Measurements from ENCODE around the gene PDGFD.

The PDGFD gene

GRCh38 chr11:104092744-104093143 is 71.2 kb downstream of the PDGFD start:
- DNase-seq: no peak

GRCh38 chr11:104091281-104092096 is 72.5 kb downstream of the PDGFD start:
- DNase-seq: peak; percentile 19

DNA sequence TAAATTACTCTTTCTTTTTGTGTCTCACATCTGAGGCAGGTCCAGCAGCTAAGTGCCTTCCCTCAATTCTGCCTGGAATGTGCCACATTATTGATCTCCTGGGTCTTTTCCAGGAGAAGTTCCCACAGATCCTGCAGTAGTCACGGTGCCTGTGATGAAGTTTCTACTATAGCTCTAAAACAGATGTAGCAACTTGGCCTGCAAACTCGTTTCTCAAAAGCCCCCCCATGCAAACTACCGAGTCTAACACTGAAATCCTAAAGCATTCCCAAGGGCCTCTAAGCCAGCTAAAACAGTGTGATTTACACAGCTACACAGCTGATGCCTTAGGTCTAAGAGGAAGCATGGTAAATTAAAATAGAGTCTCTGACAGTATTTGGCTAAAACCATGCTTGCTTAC is 73.2 kb downstream of the PDGFD start:
- DNase-seq: no peak

- no peak for DNase-seq
These were observed 74.5 kb downstream of the PDGFD start for GRCh38 chr11:104089481-104089880.

- no peak for DNase-seq
These were observed 77.3 kb downstream of the PDGFD start for GRCh38 chr11:104086621-104087020.

DNA sequence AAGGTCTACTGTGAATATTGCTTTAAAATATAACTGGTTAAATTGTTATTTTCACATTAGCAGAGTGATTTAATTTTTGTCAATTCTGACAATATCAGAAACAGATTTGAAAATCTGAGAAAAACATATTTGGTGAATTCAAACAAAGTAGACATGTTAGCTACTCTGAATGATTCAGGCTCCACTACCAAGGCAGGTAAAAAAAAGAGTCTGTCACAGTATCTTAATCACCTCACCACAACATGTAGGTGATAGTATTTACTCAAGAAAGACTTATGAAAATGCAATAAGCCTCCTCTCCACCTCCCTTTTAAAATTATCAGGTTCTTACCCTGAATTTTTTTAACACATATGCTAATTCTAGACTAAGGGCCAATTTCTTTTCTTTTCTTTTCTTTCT is 85.0 kb downstream of the PDGFD start:
- no peak for DNase-seq

GRCh38 chr11:104078245-104078644 is 85.7 kb downstream of the PDGFD start:
- no peak for DNase-seq

GRCh38 chr11:104076455-104076854 is 87.5 kb downstream of the PDGFD start:
- DNase-seq: no peak

- DNase-seq: no peak
These were observed 88.2 kb downstream of the PDGFD start for GRCh38 chr11:104075706-104076105.

DNA sequence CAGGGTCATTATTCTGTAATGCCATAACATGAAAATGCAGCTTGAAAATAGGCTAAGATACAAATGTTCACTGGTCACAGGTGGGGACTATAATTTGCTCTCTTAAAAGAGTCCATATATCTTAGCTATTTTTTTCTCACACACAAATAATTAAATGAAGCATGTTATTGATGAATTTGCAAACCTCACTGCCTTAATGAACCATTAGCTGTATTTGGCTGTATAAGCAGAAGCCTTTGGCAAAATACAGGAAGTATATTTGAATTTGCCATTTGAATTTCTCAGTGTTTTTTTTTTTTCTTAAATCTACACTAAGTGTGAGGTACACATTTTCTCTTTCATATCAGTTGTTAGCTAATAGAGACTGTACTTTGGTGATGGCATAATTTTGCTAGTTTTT is 88.9 kb downstream of the PDGFD start:
- DNase-seq: no peak

DNA sequence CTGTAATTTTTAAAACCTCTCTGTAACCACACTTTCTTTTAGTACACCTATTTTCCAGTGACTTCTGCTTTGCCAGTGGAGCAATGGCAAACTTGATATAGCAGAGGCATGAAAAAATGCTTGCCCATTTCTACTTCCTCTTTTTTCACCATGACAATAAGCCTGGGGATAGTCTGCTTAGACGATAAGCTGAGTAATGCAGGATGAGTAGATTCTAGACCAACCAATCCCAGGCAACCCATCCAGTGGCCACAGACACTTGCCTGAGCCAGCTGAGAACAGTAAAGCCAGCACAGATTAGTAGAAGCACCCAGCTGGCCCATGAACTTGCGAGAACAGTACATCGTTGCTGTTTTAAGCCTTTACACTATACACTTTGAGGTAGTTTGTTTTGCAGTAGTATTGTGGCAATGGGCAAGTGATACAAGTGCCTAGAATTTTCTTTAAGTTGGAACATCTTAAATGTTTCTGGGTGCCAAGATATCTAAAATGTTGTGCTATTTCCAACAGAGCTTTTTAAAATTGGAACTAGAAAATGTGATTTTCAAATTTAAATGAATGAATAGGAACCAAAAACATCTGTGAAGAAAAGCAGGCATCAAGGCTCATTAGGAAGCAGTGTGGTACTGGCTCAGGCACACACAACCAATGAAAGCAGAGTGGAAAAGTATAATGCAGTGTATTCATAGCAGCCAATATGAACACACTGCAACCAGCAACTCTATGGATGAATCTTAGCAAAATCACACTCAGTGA is 89.8 kb downstream of the PDGFD start:
- DNase-seq: peak; percentile 80

- no peak for DNase-seq
These were observed 96.4 kb downstream of the PDGFD start for GRCh38 chr11:104067534-104067933.

DNA sequence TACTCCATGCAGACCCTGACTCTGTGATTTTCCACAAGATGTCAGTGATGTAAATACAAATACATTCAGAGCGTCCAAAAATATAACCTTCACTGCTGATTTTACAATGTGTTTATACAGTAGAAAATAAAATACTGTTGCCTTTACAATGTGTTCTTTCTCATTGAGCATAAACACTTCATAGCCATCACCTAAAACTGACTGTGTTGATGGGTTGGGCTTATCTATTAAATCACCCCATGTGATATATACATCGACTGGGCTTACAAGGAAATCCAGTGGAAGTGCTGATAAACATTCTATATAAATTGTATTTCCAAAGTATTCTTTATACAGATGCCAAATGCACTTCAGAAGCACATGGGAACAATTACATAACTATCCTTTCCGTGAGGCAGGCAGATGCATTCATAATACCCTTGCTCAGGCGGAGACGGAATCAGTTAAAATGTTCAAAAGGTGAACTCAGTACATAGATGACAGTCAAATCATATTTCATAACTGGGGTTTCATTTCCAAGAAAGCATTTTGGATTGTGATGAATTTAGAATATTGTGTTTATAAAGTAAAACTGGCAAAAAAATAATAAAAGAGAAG is 99.8 kb downstream of the PDGFD start:
- no peak for DNase-seq

GRCh38 chr11:104061853-104062521 is 102.0 kb downstream of the PDGFD start:
- DNase-seq: peak; percentile 52

GRCh38 chr11:104060820-104061219 is 103.1 kb downstream of the PDGFD start:
- DNase-seq: no peak

- DNase-seq: no peak
These were observed 103.7 kb downstream of the PDGFD start for GRCh38 chr11:104060004-104060794.

DNA sequence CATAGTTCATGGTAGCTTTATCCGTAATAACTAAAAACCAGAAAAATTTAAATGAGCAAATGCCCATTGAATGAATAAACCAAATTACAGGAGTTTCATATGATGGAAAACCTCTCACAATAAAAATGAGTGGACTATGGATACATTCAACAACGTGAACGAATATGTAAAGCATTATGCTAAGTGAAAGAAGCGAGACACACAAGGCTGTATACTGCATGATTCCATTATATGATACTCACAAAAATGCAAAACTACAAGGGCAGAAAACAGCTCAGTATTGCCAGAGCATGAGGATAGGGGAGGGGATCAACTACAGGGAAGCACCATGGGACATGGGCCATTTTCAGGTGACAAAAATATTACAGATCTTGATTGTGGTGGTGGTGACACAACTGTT is 105.3 kb downstream of the PDGFD start:
- no peak for DNase-seq

GRCh38 chr11:104057908-104058307 is 106.0 kb downstream of the PDGFD start:
- no peak for DNase-seq

GRCh38 chr11:104055596-104055995 is 108.4 kb downstream of the PDGFD start:
- no peak for DNase-seq

DNA sequence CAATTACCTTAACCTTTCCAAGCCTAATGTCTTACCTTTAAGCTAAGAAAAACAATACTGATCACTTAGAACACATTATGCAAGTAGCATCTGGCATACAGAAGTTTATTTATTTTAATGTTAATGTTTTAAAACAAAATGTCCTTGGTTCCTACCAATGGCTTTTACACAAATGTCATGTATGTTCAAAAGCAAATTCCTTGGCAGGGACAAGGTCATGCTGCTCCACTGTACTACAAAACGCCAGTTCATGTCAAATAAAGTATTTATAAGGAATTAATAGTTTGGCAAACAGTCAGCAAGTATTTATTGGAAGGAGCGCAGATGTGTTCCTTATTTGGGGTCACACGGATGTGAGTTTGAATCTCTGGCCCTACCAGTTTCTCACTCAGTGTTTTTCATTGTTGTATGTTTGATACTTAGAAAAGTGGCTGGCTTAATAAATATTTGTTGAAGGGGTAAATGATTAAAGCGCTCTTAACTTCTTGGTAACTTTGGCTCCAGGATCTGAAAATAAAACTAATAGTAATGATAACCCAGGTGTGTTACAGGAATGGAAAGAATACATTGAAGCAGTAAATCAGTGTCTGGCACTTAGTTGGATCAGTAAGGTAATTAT is 108.9 kb downstream of the PDGFD start:
- DNase-seq: no peak

DNA sequence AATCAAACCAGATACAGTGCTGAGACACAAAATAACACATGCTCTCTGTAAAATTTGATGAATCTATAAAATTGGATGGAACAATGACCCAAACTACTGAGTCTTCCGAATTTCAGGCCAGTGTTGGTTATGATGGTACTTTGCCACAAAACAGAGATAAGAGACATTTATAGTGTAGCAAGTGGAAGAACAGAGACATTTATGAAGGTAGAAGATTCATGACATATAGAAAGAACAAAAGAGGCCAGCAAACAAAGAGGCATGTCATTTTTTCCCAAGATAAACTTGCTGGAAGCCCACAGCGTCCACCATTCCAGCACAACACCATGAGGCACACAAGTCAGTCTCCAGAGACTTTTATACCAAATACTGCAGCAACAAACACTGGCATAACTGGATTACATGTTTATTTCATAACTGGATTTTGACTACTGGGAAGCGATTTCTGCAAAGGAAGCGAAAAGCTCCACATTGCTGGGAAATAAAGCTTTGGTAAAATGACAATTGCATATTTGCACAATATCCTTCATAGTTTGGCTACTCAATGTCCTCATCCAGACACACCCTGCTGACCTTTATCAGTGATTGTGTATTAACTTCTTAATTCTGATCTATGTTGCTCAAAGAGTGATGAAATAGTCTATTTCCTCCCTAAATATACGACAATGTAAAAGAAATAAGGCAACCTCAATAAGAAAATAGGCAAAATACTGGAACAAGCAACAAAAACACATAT is 110.0 kb downstream of the PDGFD start:
- DNase-seq: peak; percentile 29
